GM21786 (cell line): ENCODE results near the gene PARP2.
"Not testable (repeated sequence)": the region's sequence is repeated elsewhere in the genome, so short reads cannot be mapped to it uniquely, and the experiment has no call there.

ENCODE experiments used
- ATAC-seq: cut with Tn5 transposase; IDR thresholded peaks from one replicate; pipeline ENCODE4 v1.9.1; 2021; ENCODE audit not compliant: unreplicated experiment

The PARP2 gene

GRCh38 chr14:20345366-20345765 is 1.9 kb downstream of the PARP2 start:
- no peak for ATAC-seq

- ATAC-seq = no peak
These were observed 3.3 kb downstream of the PARP2 start for GRCh38 chr14:20346713-20347112.

GRCh38 chr14:20347747-20348146 is 4.3 kb downstream of the PARP2 start:
- no peak for ATAC-seq

GRCh38 chr14:20350282-20350681 is 6.8 kb downstream of the PARP2 start:
- no peak for ATAC-seq

- ATAC-seq = no peak
These were observed 7.4 kb downstream of the PARP2 start for GRCh38 chr14:20350860-20351259.

- no peak for ATAC-seq
These were observed 13.0 kb downstream of the PARP2 start for GRCh38 chr14:20356422-20356821.

GRCh38 chr14:20358474-20358873 is 15.0 kb downstream of the PARP2 start:
- not testable (repeated sequence) for ATAC-seq

- ATAC-seq = no peak
These were observed 22.5 kb downstream of the PARP2 start for GRCh38 chr14:20365928-20366327.

GRCh38 chr14:20372796-20373195 is 29.4 kb downstream of the PARP2 start:
- no peak for ATAC-seq

GRCh38 chr14:20375471-20375870 is 32.0 kb downstream of the PARP2 start:
- no peak for ATAC-seq

- no peak for ATAC-seq
These were observed 32.7 kb downstream of the PARP2 start for GRCh38 chr14:20376071-20376588.

- ATAC-seq = no peak
These were observed 33.7 kb downstream of the PARP2 start for GRCh38 chr14:20377171-20377570.

- no peak for ATAC-seq
These were observed 36.3 kb downstream of the PARP2 start for GRCh38 chr14:20379743-20380142.

GRCh38 chr14:20380681-20381080 is 37.2 kb downstream of the PARP2 start:
- ATAC-seq = no peak

GRCh38 chr14:20381341-20381740 is 37.9 kb downstream of the PARP2 start:
- no peak for ATAC-seq

- ATAC-seq = no peak
These were observed 39.1 kb downstream of the PARP2 start for GRCh38 chr14:20382526-20382925.

- ATAC-seq = no peak
These were observed 39.6 kb downstream of the PARP2 start for GRCh38 chr14:20383032-20383431.

GRCh38 chr14:20383636-20384035 is 40.2 kb downstream of the PARP2 start:
- no peak for ATAC-seq

GRCh38 chr14:20384321-20384720 is 40.9 kb downstream of the PARP2 start:
- no peak for ATAC-seq

GRCh38 chr14:20384886-20385285 is 41.5 kb downstream of the PARP2 start:
- no peak for ATAC-seq

- ATAC-seq = no peak
These were observed 42.9 kb downstream of the PARP2 start for GRCh38 chr14:20386276-20386855.

GRCh38 chr14:20387576-20387975 is 44.1 kb downstream of the PARP2 start:
- ATAC-seq = no peak

GRCh38 chr14:20388159-20388558 is 44.7 kb downstream of the PARP2 start:
- no peak for ATAC-seq
